HL-60 (cell line): Measurements from ENCODE around the gene ZNF609.

Experiments used
- DNase-seq, 2 experiments: peaks; one replicate each; pipeline ENCODE4 v3.0.0-alpha.2; 2010 to 2020; ENCODE audit warnings: low read depth in 1 of 2, low spot score in 1 of 2
- H3K27ac ChIP-seq: fragments of 250-450 bp; sonication (Bioruptor Pico); replicated peaks from 2 replicates; pipeline ENCODE4 v1.5.1; 2020; ENCODE audit warnings: mild to moderate bottlenecking, moderate library complexity
- H3K27me3 ChIP-seq: fragments of 250-450 bp; sonication (Bioruptor Pico); 2 replicates; pipeline ENCODE4 v1.5.1; 2021; ENCODE audit warnings: mild to moderate bottlenecking, moderate library complexity; ENCODE audit not compliant: insufficient read depth, poor library complexity, severe bottlenecking
- H3K4me3 ChIP-seq: replicated peaks from 2 replicates; pipeline ENCODE4 v1.5.1; 2011; ENCODE audit warnings: mild to moderate bottlenecking, control low read depth, low read length; ENCODE audit not compliant: insufficient read depth
- GABPA ChIP-seq: IDR thresholded peaks from 2 replicates; pipeline ENCODE4 v1.6.1; 2012; ENCODE audit warnings: low read depth
- POLR2AphosphoS5 ChIP-seq: IDR thresholded peaks from 2 replicates; pipeline ENCODE4 v1.6.1; 2012; ENCODE audit warnings: low read depth
- REST ChIP-seq: IDR thresholded peaks from 2 replicates; pipeline ENCODE4 v1.6.1; 2012; ENCODE audit warnings: low read depth; ENCODE audit not compliant: insufficient replicate concordance
- SPI1 ChIP-seq: IDR thresholded peaks from 2 replicates; pipeline ENCODE4 v1.6.1; 2012; ENCODE audit warnings: low read depth, mild to moderate bottlenecking, borderline replicate concordance
- TF ChIP-seq, protein P1 (sequence below): IDR thresholded peaks from one replicate; pipeline ENCODE4 v1.5.1; 2011; ENCODE audit warnings: low read length, control low read depth, inconsistent platforms; ENCODE audit not compliant: insufficient read depth

The ZNF609 gene

DNA sequence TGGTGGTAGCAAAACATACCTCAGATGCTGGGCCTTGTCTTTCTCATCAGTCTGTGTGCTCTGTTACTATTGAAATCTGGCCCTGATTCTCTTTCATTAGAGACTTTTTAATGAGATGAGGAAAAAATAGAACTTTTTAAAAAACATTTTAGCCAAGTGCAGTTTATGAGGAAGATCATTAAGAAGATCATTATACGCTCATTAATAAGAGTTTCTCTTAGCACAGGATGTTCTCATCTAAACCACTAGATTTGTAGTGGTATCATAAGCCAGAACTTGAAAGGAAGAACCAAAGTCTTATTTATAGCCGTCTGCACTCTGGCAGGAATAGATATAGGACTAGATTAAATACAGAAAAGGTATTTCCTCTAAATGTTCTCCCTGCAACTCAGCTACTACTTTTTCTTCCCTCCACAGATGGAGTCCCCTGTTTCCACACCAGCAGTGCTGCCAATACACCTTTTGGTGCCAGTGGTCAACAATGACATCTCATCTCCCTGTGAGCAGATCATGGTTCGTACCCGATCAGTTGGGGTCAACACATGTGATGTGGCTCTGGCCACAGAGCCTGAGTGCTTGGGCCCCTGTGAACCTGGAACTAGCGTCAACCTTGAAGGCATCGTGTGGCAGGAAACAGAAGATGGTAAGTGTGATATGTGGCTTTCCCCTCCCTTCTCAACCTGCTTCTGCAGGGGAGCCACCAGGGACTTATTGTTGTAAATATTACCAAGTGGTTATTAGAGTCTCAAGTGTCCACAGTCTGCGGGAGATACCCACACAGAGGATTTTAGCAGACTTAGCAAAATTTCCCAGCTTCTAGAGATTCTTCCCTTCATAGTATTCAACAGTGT lies 162.3 kb downstream of the ZNF609 start:
- Histone ChIP-seq H3K27ac (no peak overlapping the region), H3K27me3 (no peaks in the 10 kb centered on the region), H3K4me3 (no peak overlapping the region)
- TF ChIP-seq, protein P1, sequence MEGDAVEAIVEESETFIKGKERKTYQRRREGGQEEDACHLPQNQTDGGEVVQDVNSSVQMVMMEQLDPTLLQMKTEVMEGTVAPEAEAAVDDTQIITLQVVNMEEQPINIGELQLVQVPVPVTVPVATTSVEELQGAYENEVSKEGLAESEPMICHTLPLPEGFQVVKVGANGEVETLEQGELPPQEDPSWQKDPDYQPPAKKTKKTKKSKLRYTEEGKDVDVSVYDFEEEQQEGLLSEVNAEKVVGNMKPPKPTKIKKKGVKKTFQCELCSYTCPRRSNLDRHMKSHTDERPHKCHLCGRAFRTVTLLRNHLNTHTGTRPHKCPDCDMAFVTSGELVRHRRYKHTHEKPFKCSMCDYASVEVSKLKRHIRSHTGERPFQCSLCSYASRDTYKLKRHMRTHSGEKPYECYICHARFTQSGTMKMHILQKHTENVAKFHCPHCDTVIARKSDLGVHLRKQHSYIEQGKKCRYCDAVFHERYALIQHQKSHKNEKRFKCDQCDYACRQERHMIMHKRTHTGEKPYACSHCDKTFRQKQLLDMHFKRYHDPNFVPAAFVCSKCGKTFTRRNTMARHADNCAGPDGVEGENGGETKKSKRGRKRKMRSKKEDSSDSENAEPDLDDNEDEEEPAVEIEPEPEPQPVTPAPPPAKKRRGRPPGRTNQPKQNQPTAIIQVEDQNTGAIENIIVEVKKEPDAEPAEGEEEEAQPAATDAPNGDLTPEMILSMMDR: no peak
- TF ChIP-seq POLR2AphosphoS5 (no peak), REST (no peak), GABPA (no peak)
- no peak for DNase-seq

DNA sequence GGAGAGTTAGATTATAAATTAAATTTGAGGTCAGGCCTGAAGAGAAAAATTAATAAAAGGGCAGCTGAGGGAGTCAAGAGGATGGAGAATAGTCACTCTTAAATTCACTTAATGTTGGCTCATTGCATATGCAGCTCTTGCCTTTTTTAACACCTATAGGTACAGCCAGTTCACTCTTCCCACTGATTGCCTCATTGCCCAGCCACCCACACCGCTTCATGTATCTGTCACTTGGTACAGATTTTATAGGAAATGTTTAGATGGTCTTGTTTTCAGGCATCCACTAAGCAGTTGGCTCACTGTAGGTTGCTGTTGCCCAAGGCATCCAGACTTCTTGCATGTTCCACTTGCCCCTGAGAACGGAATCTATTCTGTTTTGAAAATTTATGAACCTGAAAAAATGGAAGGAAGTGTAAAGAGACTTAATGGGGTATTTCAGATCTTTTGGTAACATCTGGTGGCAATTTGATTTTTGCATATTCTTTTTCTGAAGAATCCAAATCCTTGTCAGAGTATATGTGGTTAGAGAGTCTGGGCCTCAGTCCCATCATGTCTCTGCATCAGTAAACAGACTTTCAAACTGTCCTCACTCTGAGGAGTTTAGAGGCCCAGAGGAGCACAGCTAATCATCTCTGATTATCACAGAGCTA lies 163.1 kb downstream of the ZNF609 start:
- no peaks in the 10 kb centered on the region for H3K27me3 ChIP-seq
- no peak overlapping the region for H3K4me3 ChIP-seq
- no peak overlapping the region for H3K27ac ChIP-seq
- TF ChIP-seq GABPA: no peak
- TF ChIP-seq POLR2AphosphoS5: no peak
- no peak for TF ChIP-seq REST
- TF ChIP-seq, protein P1: no peak
- no peak for TF ChIP-seq SPI1
- DNase-seq: no peak

DNA sequence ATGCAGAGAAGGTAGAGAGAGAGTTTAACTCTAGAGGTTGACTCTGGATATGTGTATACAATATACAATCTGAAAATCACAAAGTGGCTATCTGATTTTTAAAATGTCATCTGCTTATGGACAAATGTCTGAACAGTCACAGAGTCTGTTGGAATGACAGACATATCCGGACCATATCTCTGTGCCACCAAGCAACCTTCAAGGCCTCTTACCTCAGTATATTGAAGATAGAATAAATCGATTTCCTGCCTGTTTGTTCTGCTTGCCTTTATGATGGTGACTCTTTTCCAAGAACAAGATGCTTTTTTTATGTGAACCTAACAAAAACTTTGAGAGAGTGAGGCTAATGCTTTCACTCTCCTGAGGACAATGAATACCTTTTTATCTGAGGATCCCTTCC lies 163.9 kb downstream of the ZNF609 start:
- Histone ChIP-seq H3K27ac (no peak overlapping the region), H3K27me3 (no peaks in the 10 kb centered on the region), H3K4me3 (no peak overlapping the region)
- no peak for DNase-seq
- TF ChIP-seq POLR2AphosphoS5 (no peak), REST (no peak), SPI1 (no peak), GABPA (no peak)
- TF ChIP-seq, protein P1: no peak
